Measurements from ENCODE around the gene TTC34. TPM values are rescaled to one million over a fixed set of nuclear protein-coding genes. Genes with fewer than 3 reads are reported as not detected.

The TTC34 gene
- total RNA-seq, 4 donors from 2014 or later: 0.27 to 0.62 (median 0.58) TPM; not detected in 1

DNA sequence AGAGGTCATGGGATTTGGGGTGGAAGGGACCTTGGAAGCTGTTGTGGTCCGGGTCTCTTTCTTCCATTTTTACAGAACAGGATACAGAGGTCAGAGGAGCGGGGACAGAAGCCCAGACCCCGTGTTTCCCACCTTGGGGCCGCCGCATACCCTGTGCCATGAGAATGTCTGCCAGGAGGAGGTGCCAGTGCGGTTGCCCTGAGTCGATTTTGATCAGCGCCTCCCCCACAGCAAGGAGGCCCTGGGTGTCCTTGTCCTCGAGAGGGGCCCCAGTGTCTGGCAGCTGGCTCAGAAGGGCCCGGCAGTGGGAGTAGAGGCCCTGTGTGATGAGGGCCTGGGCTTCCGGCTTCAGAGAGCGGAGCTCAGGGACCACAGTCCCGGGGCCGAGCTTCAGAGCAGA lies 156.3 kb downstream of the TTC34 start:
- Histone ChIP-seq H3K4me3 (no peak overlapping the region), H3K27me3 (peaks cover 3% of the 10 kb centered on the region), H3K4me1 (peaks cover 0 to 25% (median 17%) of the 10 kb centered on the region in 3 donors), H3K9me3 (peaks cover 0 to 38% (median 1%) of the 10 kb centered on the region in 3 donors), H3K36me3 (no peaks in the 10 kb centered on the region), H3K27ac (no peak overlapping the region)
- no peak for TF ChIP-seq EP300 (IDR thresholded peaks at IDR 0.05)
- TF ChIP-seq POLR2AphosphoS5 (IDR thresholded peaks at IDR 0.05): no peak
- TF ChIP-seq, protein P1, sequence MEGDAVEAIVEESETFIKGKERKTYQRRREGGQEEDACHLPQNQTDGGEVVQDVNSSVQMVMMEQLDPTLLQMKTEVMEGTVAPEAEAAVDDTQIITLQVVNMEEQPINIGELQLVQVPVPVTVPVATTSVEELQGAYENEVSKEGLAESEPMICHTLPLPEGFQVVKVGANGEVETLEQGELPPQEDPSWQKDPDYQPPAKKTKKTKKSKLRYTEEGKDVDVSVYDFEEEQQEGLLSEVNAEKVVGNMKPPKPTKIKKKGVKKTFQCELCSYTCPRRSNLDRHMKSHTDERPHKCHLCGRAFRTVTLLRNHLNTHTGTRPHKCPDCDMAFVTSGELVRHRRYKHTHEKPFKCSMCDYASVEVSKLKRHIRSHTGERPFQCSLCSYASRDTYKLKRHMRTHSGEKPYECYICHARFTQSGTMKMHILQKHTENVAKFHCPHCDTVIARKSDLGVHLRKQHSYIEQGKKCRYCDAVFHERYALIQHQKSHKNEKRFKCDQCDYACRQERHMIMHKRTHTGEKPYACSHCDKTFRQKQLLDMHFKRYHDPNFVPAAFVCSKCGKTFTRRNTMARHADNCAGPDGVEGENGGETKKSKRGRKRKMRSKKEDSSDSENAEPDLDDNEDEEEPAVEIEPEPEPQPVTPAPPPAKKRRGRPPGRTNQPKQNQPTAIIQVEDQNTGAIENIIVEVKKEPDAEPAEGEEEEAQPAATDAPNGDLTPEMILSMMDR (IDR thresholded peaks at IDR 0.05): no peak
- no peak for TF ChIP-seq POLR2A (IDR thresholded peaks at IDR 0.05)
- no CpG with 5 or more reads among the region's 14 CpGs for WGBS, 2 donors (ENCODE audit: low coverage in 1 of 2)
- no peak for ATAC-seq

DNA sequence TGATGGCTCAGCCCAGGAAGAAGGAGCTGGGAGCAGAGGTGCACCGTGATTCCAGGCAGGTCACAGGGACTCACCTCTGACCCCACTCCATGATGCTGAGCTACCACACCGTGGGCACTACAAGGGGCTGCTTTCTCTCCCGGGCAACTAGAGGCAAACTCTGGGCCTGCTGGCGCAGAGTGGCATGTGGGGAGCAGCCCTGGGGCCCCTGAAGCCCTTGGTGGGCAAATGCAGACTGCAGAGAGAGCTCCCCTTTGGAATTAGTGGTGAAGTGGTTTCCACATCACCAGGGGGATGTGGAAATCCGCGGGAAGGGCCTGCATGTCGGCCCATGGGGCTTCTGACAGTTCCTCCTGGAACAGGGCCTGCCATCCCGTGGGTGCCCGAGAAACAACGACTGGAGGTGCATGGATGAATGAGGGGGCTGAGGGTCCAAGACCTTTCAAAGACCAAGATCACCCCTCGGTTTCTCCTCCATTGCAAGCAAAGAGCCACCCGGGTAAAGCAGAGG lies 156.8 kb downstream of the TTC34 start:
- ATAC-seq: no peak
- WGBS, 2 donors (ENCODE audit: low coverage in 1 of 2): no CpG with 5 or more reads among the region's 12 CpGs
- peaks cover 0 to 38% (median 1%) of the 10 kb centered on the region in 3 donors for H3K9me3 ChIP-seq
- H3K4me1 ChIP-seq: peaks cover 0 to 25% (median 17%) of the 10 kb centered on the region in 3 donors
- TF ChIP-seq POLR2AphosphoS5 (IDR thresholded peaks at IDR 0.05): no peak
- TF ChIP-seq, protein P1 (IDR thresholded peaks at IDR 0.05): no peak
- TF ChIP-seq POLR2A (IDR thresholded peaks at IDR 0.05): no peak
- no peak for TF ChIP-seq EP300 (IDR thresholded peaks at IDR 0.05)
- H3K4me3 ChIP-seq: no peak overlapping the region
- no peaks in the 10 kb centered on the region for H3K36me3 ChIP-seq
- H3K27ac ChIP-seq: no peak overlapping the region
- H3K27me3 ChIP-seq: no peaks in the 10 kb centered on the region

DNA sequence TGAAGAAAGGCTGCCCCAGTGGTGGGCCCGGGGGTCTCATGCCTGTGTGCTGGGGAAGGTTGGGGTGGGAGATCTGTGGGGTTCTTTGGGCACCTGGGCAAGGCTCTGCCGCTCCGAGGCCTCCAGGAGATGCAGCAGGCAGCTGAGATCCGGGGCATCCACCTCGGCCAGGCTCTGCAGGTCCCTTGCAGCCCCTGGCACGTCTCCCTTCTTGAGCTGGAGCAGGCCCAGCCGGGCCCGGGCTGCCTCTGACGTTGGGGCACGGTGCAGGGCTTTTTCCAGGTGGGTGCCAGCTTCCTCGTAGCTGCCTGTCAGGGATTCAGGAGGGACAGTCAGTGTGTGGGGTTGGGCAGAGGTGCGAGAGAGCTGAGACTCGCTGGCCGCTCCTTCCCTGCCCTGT lies 157.3 kb downstream of the TTC34 start:
- H3K27me3 ChIP-seq: no peaks in the 10 kb centered on the region
- TF ChIP-seq POLR2AphosphoS5 (IDR thresholded peaks at IDR 0.05) (no peak), POLR2A (IDR thresholded peaks at IDR 0.05) (no peak), EP300 (IDR thresholded peaks at IDR 0.05) (no peak)
- TF ChIP-seq, protein P1 (IDR thresholded peaks at IDR 0.05): no peak
- H3K36me3 ChIP-seq: no peaks in the 10 kb centered on the region
- H3K4me1 ChIP-seq: peaks cover 0 to 25% (median 17%) of the 10 kb centered on the region in 3 donors
- H3K4me3 ChIP-seq: no peak overlapping the region
- H3K27ac ChIP-seq: no peak overlapping the region
- H3K9me3 ChIP-seq: peaks cover 0 to 35% (median 1%) of the 10 kb centered on the region in 3 donors
- ATAC-seq: no peak
- WGBS, 2 donors (ENCODE audit: low coverage in 1 of 2): no CpG with 5 or more reads among the region's 14 CpGs

DNA sequence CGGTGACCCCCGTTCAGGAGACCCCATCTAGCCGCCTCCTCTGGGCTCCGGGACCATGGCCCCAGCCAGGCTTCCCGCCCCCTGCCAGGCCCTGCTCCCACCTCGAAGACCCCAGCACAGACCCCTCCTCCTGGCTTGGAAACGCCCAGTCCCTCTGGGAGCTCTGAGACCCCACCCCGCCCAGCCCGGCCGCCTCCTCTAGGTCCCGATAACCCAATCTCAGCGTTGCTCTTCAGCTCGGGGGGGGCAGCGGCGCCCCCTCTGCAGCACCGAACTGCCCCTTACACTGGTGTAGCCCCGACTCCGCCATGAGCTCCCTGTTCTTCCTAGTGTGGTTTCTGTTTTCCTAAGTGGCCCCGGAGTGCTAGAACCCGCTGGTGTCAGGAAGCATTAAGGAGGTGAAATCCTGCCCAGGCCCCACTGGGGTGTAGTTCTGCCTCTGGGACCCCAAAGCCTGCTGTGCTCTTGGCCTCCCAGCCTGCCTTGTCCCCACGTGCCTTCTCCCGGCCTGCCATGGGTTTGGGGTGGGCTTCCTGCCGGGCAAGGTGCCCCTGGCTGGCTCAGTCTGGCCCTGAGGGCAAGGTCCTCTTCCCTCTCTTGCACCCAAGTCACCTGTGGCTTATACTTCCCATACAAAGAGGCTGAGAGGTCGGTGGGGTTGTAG lies 157.9 kb downstream of the TTC34 start:
- peak overlapping the region; percentile 92 to 96 for H3K4me3 ChIP-seq
- no CpG with 5 or more reads among the region's 24 CpGs for WGBS, 2 donors (ENCODE audit: low coverage in 1 of 2)
- H3K4me1 ChIP-seq: peaks cover 0 to 25% (median 17%) of the 10 kb centered on the region in 3 donors
- TF ChIP-seq POLR2A (IDR thresholded peaks at IDR 0.05) (no peak), EP300 (IDR thresholded peaks at IDR 0.05) (no peak)
- TF ChIP-seq, protein P1 (IDR thresholded peaks at IDR 0.05): no peak
- H3K27me3 ChIP-seq: no peaks in the 10 kb centered on the region
- H3K36me3 ChIP-seq: no peaks in the 10 kb centered on the region
- no peak for ATAC-seq
- peak overlapping the region in 3 of 4 donors; percentile 75 to 88 (median 85) for H3K27ac ChIP-seq
- peaks cover 0 to 29% (median 1%) of the 10 kb centered on the region in 3 donors for H3K9me3 ChIP-seq

All from gastroesophageal sphincter (tissue), 4 donors.